ENCODE data around the gene COL1A2.

COL1A2 gene

DNA sequence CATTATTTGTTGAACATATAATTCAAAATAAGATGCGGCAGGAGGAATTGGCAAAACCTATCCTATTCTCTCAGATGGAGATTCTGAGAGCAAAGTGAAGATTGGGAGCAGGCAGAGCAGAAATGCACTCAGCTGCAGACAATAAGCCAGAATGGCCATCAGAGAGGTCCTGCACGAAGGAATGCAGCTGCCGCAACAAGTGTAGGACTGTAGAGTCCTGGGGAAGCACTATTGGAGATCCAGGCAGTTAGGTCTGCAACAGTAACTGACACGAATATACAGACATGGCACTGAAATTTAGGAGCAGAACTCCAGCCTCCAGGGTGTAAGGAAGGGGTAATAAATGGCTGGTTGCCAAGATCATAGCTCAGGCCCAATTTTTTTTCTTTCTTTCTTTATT, 10.4 kb upstream of the COL1A2 start:
- no peak for DNase-seq (ENCODE audit: low spot score)

DNA sequence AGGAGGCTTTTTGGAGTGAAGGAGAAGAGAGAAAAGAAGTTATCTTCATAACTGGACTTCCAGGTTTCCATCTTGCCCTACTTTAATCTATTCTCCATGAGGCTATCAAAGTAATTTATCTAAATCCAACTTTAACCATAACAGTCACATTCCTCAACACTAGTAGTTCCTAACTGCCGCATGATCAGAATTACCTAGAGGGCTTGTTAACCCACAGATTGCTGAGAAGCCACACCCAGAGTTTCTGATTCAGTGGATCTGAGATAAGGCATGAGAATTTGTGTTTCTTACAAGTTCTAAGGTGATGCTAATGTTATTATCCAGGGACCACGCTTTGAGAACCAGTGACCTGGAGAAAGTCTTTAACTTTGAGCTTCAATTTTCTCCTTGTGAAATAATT, 8.3 kb upstream of the COL1A2 start:
- no peak for DNase-seq (ENCODE audit: low spot score)

DNA sequence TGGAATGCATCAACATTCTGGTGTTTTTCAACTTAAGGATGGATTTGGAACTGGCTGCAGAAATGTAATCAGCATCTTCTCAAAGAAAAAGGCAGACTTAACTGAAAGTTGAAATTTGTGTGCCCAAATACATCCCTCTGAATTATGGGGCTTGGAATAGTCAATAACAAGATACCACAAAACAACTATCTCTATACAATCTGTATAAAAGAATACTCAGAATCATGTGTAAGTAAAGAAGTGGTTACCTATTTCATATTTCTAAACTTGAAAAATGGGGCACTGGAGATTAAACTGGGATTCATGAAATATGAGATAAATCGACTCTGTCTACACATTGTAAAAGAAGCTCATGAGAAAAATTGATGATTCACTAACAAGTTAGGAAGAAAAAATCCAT, 6.2 kb upstream of the COL1A2 start:
- no peak for DNase-seq (ENCODE audit: low spot score)

DNA sequence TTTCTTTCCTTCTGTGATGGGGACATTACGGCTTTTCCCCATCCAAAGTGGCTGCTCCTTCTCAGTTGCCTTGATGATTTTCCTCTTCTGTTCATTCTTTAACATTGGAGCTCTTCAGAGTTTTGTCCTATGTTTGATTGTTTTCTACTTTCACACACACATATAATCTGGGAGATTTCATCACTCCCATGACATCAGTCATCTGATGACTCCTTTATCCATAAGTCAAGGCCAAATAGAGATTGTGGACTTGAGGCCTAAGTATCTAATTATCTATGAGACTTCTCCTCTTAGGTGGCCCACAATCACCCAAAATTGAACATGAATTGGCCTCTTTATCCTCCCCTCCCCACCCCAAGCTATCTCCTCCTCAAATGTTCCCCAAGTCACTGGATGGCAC, 5.3 kb upstream of the COL1A2 start:
- no peak for DNase-seq (ENCODE audit: low spot score)

DNA sequence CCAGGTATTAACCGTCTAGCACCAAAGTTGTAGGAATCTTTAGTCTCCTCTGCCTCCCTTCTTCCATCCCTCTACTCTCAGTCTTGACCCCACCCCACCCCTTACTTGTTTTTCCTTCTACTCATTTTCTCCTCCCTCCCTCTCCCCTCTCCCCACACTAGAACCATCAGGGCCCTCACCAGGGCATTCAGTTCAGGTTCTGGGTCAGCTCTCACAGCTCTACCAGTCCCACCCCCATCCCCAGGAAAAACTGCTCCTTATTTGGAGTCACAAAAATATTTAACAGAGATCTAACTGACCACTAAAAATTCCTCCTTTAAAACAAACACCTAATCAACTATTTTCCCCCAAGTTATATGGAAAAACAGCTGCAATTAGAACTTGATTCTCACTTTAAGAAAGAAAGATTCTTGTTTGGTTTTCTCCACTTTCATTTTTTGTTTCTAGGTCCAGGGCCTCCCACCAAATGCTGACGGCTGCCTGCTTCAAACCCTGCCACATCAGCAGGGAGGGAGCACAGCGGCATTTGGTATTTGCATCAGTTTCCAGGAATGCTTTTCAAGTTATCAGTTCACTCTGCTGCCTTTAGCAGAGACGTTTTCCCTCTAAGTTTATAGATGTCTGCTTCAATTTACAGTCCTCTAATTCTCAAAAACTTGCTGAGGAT, 2.8 kb upstream of the COL1A2 start:
- no peak for DNase-seq (ENCODE audit: low spot score)

DNA sequence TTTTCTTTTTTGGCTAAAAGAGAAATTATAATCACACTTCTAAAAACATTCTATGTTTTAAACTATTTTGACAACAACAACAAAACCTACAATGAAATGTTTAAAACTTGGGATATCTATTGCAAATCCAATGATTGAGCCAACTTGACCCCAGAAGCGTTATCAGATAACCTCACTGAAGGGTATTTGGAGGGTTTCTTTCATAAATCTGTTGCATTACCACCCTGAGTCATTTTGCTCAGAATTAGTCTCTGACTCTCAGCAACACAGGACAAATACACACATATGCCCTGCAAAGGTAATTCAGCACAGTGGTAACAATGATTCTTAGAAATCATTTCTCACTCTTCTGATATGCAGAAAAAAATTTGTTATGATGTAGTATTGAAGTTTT, 2.3 kb upstream of the COL1A2 start:
- no peak for DNase-seq (ENCODE audit: low spot score)

DNA sequence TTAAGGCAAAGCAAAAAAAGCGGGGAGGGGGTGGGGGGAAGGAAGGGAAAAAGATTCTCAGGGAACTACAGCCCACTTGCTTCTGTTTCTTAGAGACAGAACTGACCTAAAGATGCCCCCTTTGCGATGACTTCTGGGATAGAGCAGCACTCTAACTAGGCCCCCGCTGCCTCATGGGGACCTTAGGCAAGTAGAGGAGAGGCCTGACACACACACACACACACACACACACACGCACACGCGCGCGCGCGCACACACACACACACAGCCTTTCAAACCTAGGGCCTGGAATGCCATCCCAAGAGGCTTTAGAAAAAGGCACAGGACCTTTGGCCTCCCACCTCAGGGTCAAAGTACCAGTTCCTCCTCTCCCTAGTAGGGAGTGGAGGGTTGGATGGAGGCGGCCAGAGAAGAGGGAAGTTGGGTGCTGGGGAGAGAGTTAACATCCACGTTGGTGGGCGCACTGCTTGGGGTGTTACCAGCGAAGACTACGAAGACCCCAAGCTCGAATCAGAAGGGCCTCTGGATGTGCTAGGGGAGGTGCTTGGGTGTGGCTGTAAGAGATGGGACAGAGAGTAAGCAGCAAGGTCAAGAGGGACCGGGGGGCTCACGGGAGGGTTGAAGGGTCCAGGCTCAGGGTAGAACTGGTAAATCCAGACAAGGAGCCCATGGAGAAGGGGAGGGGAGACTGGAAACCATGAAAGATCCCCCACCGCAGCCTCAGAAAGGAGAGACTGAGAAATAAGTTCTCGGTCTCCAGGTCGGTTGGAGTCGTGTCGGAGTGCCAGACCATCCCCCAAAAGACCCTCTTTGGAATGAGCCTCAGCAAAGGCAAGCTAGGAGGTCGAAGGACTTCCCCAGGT, 1.2 kb upstream of the COL1A2 start:
- peak; percentile 78 for DNase-seq (ENCODE audit: low spot score)

DNA sequence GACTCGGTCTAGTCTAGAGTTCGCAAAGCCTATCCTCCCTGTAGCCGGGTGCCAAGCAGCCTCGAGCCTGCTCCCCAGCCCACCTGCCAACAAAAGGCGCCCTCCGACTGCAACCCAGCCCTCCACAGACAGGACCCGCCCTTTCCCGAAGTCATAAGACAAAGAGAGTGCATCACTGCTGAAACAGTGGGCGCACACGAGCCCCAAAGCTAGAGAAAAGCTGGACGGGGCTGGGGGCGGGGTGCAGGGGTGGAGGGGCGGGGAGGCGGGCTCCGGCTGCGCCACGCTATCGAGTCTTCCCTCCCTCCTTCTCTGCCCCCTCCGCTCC, 622 bp upstream of the COL1A2 start:
- no peak for DNase-seq (ENCODE audit: low spot score)

DNA sequence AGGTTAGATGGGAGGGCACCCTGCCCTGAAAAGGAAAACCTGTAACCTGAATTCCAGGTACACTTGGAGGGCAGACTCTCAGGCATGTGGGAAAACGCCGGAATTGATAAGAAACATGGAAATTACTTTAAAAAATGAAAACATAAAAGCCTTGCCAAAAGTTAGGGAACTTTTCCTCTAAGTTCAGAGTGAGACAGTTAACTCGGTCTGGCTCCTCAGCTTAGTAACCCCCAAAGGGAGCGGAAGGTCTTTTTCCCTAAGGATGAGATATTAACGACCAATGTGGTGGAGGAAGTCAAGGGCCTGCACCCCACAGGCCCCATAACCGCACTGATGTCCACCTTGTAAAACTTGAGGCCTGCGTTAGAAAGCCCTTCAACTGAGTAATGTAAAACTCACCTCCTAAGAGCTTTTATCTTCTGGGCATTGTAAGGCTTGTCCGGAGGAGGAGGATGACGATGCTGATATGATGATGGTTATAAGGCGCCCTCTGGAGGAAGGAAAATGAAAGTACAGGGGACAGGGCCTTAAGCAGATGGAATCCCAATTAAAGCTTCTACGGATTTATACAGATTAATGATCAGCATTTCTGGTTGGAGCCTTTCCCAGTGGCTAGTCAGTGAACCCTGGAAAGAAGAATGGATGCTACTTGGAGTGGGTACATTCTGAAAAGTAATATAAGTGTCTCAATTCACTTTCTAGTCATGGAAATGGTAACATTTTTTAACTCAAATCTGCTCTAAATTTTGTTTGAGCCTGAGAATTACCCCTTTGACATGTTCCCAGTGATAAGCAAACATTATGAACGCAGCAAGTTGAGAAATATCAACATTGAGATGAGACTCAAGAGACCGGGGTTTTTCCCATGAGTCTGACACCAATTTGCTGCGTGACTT, 694 bp downstream of the COL1A2 start:
- DNase-seq (ENCODE audit: low spot score) = peak; percentile 60

DNA sequence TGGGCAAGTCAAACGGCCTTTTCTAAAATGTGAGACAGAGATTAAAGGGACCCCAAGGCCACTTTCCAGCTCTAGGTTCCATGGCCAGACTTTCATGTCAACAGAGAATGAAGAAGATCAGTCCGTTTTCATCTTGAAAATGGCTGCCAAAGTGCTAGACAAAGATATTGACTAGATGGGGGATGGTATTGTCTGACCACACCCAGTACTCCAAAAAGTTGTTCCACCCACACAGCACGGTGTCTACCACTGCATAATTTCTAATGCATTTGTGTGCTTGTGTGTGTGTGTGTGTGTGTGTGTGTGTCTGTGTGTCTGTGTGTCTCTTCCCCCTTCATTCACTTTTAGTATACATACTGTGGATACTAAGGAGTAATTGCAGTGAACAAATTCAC, 1.3 kb downstream of the COL1A2 start:
- no peak for DNase-seq (ENCODE audit: low spot score)

DNA sequence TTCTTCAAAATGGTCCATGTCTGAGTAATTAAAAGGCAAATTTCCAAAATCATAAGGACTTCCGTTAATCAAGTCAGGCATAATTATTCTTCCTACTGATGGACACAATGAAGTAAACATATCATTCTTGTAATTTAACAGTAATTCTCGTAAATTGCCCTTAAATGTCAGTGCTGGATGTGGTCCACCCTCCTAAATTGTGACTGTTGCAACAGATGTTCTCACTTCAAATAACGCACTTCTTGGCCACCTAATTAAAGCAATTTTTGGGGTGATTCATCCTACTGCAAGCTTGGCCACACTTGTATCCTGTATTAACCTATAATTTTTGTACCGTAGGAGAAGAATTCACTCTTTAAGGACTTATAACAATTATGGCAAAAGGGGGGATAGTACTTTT, 1.9 kb downstream of the COL1A2 start:
- DNase-seq (ENCODE audit: low spot score) = no peak

DNA sequence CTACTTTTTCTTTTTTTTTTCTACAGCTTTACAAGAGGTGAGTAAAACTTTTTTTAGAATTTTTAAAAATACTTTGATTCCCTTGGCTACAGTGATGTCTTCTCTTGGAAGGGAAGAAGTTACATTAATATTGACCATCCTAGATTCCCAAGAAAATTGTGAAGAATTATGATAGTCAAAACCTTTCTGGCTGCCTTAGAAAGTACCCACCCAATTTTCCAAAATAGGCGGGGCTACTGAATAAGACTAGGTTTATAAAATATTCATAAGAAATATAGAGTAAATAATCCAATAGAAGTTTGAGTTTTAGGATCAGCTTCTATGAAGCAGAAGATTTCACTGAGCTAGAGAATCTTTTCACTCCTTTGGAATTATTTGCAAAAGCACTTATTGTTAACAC, 3.0 kb downstream of the COL1A2 start:
- DNase-seq (ENCODE audit: low spot score) = no peak

DNA sequence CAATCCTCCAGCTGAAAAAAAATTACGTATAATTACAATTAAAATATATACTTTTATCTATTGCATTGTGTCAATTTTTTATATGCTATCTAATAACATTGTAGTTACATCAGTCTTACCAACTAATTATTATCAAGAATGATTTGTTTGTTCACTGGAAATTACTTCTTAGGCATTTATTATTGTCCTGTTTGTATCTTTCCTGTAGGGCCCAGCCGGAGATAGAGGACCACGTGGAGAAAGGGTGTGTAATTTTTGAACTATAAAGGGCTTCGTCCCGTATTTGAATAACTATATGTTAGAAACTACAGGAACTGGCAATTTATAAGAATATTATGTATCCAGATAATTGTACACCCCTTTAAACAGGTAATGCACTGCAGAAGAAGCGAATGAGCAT, 4.1 kb downstream of the COL1A2 start:
- no peak for DNase-seq (ENCODE audit: low spot score)

DNA sequence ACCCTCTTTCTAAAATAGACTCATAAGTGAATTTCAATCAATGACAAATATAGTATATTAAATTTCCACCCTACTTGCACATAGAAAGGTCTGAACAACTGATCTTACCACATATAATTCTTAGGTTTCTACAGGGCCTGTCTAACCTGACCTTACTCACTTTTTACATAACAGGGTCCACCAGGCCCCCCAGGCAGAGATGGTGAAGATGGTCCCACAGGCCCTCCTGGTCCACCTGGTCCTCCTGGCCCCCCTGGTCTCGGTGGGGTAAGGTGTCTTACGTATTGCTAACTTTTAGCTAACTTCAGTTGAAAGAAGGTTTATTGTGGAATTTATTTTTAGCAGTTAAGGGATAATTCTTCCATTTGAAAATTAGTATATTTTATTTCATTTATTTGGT, 5.3 kb downstream of the COL1A2 start:
- no peak for DNase-seq (ENCODE audit: low spot score)

DNA sequence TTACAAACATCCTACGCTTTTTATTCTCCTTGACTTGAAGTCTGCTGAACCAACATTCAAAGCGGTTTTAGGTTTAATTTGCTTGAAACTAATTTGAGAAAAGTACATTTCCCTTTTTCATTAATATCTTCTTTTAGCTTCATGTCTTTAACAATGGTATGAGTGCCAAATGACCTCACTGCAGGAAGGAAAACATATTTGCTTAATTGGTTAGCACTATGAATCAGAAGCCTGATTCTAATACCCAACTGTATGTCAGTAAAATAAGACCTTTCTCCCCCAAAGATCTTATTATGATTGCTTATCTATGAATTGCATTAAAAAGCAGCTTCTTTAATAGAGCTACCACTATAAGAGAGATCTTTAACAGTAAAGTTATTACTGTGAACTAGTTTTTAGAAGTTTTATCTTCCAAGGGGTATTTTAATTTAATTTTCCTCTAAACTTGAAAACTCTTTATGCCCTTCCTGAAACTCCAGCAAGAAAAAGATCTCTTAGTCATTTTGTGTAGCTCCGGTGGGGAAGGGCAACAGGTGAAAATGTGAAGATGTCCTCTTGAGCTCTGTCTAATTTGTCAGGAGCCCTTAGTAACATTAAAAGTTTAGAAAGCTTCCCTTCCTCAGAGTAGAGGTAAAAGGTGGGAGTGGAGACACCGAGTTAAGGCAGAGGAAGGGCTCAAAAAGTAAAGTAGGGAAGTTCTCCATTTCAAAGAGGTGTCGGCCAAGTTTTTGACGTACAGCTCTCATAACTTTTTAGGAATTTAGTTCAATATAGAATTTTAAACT, 6.1 kb downstream of the COL1A2 start:
- no peak for DNase-seq (ENCODE audit: low spot score)

DNA sequence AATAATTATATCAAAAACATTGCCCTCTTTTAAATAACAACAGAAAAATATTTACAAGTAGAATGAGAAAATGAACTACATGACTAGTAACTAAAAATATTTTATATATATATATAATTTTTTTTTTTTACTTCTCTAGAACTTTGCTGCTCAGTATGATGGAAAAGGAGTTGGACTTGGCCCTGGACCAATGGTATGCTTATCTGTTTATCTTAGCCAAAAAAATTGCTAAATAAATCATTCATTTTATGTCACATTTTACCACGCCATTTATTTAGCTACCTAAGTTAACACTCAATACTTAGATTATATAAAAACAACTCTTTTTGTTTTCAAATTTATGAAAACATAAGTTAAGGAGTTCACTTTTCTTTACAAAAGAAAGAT, 6.7 kb downstream of the COL1A2 start:
- no peak for DNase-seq (ENCODE audit: low spot score)

DNA sequence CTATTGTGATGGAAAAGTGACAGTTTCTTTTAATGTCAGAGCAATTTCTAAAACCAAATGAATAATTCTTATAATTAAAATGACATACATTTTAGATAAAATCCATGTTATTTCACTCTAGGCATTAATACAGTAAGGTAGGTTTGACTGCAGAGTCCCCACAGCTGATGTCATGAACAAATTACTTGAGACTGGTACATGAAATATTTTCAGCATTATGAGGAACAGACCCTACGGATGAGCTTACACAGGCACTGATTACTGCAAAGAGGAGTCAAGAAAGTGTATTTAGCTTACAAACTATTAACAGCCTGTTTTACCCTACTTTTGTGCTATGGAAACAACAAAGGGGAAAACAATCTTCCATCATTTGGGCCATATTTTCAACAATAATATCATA, 8.9 kb downstream of the COL1A2 start:
- DNase-seq (ENCODE audit: low spot score) = no peak

DNA sequence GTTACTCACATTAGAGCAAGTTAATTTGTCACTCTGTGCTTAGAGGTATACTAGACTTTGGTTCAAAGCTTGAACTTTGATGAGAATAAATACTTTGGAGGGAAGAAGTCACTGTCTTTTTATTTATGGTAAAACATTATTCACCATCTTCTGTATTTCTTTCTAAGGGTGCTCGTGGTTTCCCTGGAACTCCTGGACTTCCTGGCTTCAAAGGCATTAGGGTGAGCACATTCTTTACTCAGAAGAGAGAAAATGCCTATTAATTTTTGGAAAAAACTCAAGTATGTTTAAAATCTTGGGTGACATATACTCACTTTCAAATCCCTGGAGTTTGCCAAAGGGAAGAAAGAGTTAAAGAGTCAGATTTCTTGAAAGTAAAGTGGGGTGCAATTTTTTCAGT, 10.8 kb downstream of the COL1A2 start:
- DNase-seq (ENCODE audit: low spot score) = no peak

DNA sequence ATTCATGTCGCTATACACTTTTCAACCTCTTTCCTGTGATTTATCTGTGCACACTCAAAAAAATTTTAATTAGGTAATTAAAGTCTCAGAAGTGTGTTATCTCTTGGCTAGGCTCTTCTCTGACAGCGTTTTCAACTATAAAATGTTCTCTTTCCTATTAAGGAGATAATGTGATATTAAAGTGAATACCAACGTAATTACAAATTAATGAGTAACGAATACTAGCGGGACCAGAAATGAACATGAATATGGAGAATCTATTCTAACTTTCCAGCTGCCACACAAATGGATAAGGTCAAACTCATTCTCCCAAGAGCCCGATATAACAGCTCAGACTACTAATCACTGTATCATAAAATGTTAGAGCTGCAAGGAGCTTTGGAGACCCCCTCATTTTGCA, 12.0 kb downstream of the COL1A2 start:
- DNase-seq (ENCODE audit: low spot score) = no peak

DNA sequence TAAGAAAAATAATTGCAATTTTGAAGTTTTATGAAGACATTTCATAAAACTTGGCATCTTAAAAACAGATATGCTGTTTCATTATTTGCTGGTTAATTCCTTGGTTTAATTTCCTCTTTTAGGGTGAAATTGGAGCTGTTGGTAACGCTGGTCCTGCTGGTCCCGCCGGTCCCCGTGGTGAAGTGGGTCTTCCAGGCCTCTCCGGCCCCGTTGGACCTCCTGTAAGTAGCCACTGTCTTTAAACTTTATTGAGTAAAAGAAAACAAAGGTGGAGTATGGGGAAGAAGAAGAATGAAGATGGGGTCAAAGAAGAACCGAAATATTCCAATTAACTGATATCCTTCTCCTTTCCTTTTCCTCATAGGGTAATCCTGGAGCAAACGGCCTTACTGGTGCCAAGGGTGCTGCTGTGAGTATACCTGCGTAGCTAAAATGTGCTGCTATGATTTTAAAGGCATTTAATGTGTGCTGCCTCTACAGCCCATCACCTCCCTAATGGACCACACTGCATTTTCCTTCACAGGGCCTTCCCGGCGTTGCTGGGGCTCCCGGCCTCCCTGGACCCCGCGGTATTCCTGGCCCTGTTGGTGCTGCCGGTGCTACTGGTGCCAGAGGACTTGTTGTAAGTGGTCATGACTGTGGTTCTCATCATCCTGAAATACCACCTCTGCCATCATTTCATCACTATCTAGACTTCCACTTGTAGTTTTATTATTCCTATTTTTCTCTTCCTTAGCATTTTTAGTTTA, 14.7 kb downstream of the COL1A2 start:
- no peak for DNase-seq (ENCODE audit: low spot score)

DNA sequence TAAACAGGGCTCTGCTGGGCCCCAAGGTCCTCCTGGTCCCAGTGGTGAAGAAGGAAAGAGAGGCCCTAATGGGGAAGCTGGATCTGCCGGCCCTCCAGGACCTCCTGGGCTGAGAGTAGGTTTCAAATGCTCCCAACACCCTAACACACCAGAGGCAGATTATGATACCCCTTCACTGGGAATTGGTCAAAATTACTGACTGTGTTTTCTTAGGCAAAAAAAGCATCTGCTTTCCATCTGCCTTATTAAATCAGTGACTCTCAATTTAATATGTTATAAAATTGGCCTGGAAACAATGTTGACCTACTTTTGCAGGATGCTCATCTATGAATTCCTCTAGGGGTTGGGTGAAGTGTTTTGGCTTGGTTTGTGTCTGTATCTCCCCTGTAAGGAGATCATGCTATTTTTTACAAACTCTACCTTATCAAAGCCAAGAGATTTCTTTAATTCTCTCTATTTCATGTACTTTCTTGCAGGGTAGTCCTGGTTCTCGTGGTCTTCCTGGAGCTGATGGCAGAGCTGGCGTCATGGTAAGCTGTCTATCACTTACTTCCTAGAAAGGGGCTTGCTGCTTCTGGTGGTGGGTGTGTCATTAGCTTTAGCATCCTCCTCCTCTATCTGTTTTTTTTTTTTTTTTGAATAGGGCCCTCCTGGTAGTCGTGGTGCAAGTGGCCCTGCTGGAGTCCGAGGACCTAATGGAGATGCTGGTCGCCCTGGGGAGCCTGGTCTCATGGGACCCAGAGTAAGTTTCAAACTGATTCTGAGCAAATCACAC, 15.9 kb downstream of the COL1A2 start:
- DNase-seq (ENCODE audit: low spot score) = no peak

All from ecto neural progenitor cell (in vitro differentiated cells).